DMS53 treated with DMSO at 0.1 percent for 48 hours (cell line): ENCODE results near the gene ROBO1.

Source experiments
- DNase-seq: peaks from one replicate; lab custom pipeline; 2025; ENCODE audit not compliant: unreplicated experiment; lab: John Stamatoyannopoulos, UW

The ROBO1 gene

GRCh38 chr3:79672075-79672474 lies 95.7 kb downstream of the ROBO1 start:
- DNase-seq: no peak

- no peak for DNase-seq
These were observed 97.6 kb downstream of the ROBO1 start for GRCh38 chr3:79670178-79670577.

- no peak for DNase-seq
These were observed 103.3 kb downstream of the ROBO1 start for GRCh38 chr3:79664455-79664854.

GRCh38 chr3:79661896-79662295 lies 105.9 kb downstream of the ROBO1 start:
- DNase-seq: no peak

- DNase-seq: no peak
These were observed 110.7 kb downstream of the ROBO1 start for GRCh38 chr3:79657076-79657475.

- no peak for DNase-seq
These were observed 113.8 kb downstream of the ROBO1 start for GRCh38 chr3:79654019-79654418.

GRCh38 chr3:79653266-79653830 lies 114.5 kb downstream of the ROBO1 start:
- DNase-seq: no peak

GRCh38 chr3:79651536-79652065 lies 116.2 kb downstream of the ROBO1 start:
- peak; percentile 15 for DNase-seq

GRCh38 chr3:79639855-79640254 lies 127.9 kb downstream of the ROBO1 start:
- no peak for DNase-seq

- no peak for DNase-seq
These were observed 131.4 kb downstream of the ROBO1 start for GRCh38 chr3:79636372-79636771.

GRCh38 chr3:79632842-79633241 lies 135.0 kb downstream of the ROBO1 start:
- no peak for DNase-seq

- no peak for DNase-seq
These were observed 148.9 kb downstream of the ROBO1 start for GRCh38 chr3:79618883-79619282.

GRCh38 chr3:79606414-79606813 lies 161.4 kb downstream of the ROBO1 start:
- DNase-seq: no peak

GRCh38 chr3:79604681-79605080 lies 163.1 kb downstream of the ROBO1 start:
- no peak for DNase-seq

GRCh38 chr3:79602385-79602784 lies 165.4 kb downstream of the ROBO1 start:
- no peak for DNase-seq

- peak; percentile 20 for DNase-seq
These were observed 169.2 kb downstream of the ROBO1 start for GRCh38 chr3:79598594-79598993.

GRCh38 chr3:79597709-79598108 lies 170.1 kb downstream of the ROBO1 start:
- DNase-seq: no peak

- DNase-seq: no peak
These were observed 180.6 kb downstream of the ROBO1 start for GRCh38 chr3:79587150-79587549.

- no peak for DNase-seq
These were observed 181.6 kb downstream of the ROBO1 start for GRCh38 chr3:79586232-79586631.

- no peak for DNase-seq
These were observed 194.9 kb downstream of the ROBO1 start for GRCh38 chr3:79572930-79573329.

GRCh38 chr3:79568938-79569337 lies 198.9 kb downstream of the ROBO1 start:
- no peak for DNase-seq

GRCh38 chr3:79564192-79564591 lies 203.6 kb downstream of the ROBO1 start:
- no peak for DNase-seq

- no peak for DNase-seq
These were observed 207.1 kb downstream of the ROBO1 start for GRCh38 chr3:79560698-79561097.
